GM21381 (cell line): ENCODE measurements around the gene ERC2.

Experiments used
- ATAC-seq: cut with Tn5 transposase; IDR thresholded peaks from one replicate; pipeline ENCODE4 v1.9.1; 2021; ENCODE audit warnings: mild to moderate bottlenecking, moderate library complexity; ENCODE audit not compliant: unreplicated experiment

Gene ERC2

GRCh38 chr3:55491296-55491816, 976.9 kb downstream of the ERC2 start:
- no peak for ATAC-seq

- ATAC-seq: no peak
Observed at GRCh38 chr3:55490276-55490913, 977.9 kb downstream of the ERC2 start.

GRCh38 chr3:55489798-55490132, 978.5 kb downstream of the ERC2 start:
- no peak for ATAC-seq

GRCh38 chr3:55488398-55489055, 979.7 kb downstream of the ERC2 start:
- no peak for ATAC-seq

- no peak for ATAC-seq
Observed at GRCh38 chr3:55487381-55488241, 980.7 kb downstream of the ERC2 start.

DNA sequence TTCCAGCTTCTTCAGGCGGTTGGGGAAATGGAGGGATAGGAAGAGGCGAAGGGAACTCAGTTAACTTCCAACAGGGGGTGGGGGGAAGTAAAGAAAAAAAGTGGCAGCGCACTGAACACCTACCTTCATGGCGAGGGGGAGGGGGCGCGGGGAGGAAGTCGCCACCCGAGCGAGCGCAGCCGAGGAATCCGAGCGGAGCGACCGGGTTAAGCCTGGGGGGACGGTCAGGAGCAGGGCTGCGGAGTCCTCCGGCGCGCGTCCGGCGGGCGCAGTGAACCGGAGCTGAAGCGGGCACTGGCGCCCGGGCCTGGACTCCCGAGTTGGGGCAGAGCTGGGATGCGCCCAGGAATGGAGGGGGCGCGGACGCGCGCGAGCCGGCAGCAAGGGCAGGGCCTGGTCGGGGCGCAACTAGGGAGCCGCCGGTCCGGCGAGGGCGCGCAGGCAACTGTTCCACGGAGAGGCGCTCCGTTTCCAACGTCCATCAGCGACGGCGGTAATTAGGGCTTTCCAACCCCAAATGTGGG, 981.3 kb downstream of the ERC2 start, which contains the start of gene WNT5A:
WNT5A (minus strand) TSS at position 450 of the 524 bp plus-strand sequence; CDS start at position 129, 321 bp downstream.
- ATAC-seq: no peak

DNA sequence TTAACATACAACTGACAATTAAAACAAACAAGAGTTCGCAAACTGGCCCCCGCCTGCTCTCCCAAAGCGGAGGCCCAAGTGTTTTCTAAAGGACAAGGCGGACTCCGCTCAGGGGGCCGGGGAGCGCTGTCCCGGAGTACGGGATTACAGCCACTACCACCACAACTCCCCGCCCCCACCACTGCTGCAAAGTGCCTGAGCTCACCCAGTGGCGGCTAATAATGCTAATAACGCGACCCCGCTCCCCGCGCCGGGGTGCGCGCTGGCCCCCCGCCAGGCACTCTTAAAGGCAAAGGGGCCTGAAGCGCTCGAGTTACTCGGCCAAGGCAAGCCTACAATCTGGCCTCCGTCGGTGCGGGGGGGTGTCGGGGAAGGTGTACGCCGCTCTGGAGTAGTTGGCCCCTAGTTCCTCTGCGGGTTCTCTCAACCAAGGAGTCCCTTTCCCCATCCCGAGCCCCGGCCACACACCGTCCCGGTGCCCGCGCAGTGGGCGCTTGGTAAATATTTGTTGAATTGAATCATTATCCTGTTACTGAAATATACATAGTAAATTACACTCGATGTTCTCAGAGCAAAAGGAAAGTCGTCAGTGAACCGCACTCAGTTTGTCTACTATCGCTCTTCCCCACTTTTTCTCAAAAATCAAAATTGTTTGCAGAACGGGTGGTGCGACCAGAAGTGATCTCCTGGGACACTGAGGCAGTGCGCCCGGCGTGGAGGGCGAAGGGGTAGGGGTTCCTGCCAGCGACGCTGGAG, 982.0 kb downstream of the ERC2 start:
- no peak for ATAC-seq

DNA sequence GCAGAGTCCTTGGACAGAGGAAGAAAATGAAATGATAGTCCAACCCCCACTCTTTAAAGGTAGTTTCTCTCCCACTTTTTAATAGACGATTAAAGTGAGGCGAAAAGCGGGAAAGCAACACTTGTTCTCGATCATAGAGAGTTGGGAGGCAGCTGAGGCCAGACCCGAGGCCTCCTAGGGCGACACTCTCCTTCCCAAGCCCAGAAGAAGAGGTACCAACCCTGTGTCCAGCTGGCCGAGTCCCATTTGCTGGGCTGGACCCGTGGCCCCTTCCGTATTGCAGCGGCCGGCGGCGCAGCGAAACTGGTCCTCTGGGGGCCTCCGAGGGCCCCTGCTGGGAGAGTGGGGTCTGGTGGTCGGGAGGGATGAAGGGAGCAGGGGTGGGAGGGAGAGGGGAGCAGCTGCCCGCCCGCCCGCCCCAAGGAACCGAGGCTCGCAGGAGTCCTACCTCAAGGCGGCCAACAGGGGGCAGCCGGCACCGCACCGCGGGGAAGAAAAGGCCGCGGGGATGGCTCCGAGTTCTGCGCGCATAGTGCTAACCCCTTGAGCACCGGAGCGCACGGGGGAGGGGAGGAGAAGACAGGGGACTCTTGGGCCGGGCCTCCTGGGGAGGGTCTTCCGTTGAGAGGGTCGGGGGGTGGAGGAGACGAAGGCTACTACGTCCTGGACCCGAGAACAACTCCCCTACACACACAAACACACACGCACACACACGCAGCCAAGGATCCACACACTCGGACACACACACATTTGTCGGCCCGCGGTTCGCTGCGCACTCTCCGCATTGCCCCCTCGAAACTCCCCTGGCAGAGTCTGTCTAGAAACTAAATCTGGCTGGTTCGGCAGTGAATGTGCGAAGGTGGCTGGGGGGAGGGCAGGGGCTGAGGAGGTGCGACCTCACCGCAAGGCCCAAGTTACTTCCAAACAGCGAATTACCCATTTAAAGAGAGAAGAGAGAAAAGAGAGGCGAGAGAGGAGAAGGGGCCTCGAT, 983.2 kb downstream of the ERC2 start:
- peak; percentile 68 for ATAC-seq

- ATAC-seq: no peak
Observed at GRCh38 chr3:55484191-55484689, 984.0 kb downstream of the ERC2 start.

GRCh38 chr3:55483196-55484095, 984.8 kb downstream of the ERC2 start:
- no peak for ATAC-seq

DNA sequence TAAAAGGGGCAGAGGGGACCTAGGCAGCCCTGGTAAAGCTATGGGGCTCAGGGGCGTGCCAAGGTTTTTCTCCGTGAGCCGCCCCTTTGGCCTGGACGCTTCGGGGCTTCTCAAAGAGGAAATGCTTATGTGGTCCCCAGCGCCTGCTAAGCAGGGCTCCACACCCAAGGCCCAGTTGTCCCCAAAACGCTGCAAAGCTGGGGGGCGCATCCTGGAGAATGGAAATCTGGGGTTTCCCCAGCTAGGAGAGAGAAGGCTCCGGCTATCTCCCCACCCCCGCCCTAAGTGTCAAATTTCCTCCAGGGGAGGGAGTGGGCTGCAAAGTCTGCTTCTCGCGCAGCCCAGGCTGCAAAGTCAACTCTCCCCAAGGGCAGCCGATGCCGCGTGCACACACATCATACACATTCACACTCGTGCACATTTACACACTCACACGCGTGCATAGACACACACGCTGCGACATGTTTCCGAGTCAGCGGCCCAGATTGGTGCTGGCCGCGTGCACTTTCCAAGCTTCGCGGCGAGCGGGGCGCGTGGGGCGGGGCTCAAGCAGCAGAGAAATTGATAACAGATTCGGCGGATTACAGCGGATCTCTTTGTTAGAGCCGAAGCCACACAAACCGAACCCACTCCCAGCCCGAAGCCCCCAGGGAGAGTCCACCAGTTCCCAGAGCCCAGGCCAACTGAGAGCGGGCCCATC, 985.6 kb downstream of the ERC2 start:
- no peak for ATAC-seq

GRCh38 chr3:55481744-55482495, 986.3 kb downstream of the ERC2 start:
- ATAC-seq: no peak

GRCh38 chr3:55480911-55481743, 987.1 kb downstream of the ERC2 start:
- ATAC-seq: no peak

- no peak for ATAC-seq
Observed at GRCh38 chr3:55477306-55478303, 990.7 kb downstream of the ERC2 start.

DNA sequence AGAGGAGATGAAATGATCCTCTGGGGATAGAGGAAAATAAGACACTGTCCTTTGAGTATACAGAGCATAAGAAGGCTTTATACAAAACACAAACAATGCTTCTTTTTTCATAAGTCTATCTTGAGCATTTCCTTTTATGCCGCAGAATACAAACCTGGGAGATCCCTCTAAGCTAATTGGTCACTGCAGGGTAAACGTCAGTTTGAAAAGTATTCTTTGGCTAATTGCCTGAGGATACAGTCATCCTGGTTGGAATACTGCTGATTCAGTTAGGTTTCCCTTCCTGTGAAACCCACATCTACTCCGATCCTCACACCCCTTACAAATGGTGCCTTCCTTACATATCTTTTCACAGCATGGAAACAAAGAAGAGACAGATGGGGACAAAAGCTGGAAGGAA, 991.8 kb downstream of the ERC2 start:
- no peak for ATAC-seq
